GM23338 (cell line): ENCODE results near the gene RRN3. TPM values are rescaled to one million over a fixed set of nuclear protein-coding genes. Genes with fewer than 3 reads are reported as not detected.
A peak's percentile ranks its signal among the peaks of the same experiment; 100 is the strongest.

Source experiments
- ATAC-seq: fragments of 200-7000 bp; cut with Tn5 transposase; 3 replicates; pipeline ENCODE4 v1.9.1; 2020
- DNase-seq: peaks from one replicate; pipeline ENCODE4 v3.0.0-alpha.2; 2015; ENCODE audit warnings: low spot score
- H2AFZ ChIP-seq: fragments of 200-600 bp; sonication (generic); 2 replicates; pipeline ENCODE4 v1.8.0; 2016; ENCODE audit warnings: antibody characterized with exemption, mild to moderate bottlenecking, moderate library complexity
- H3F3A ChIP-seq: fragments of 200-600 bp; sonication (generic); replicated peaks from 2 replicates; pipeline ENCODE4 v1.8.0; 2017; ENCODE audit warnings: antibody characterized with exemption, mixed run types, low read depth
- H3K27ac ChIP-seq: fragments of 200-600 bp; sonication (generic); 2 replicates; pipeline ENCODE4 v1.6.1; 2016; ENCODE audit warnings: low read depth
- H3K27me3 ChIP-seq: fragments of 200-600 bp; sonication (generic); 2 replicates; pipeline ENCODE4 v1.8.0; 2016; ENCODE audit warnings: mild to moderate bottlenecking, mixed run types, moderate library complexity; ENCODE audit not compliant: insufficient read depth
- H3K36me3 ChIP-seq: fragments of 200-600 bp; sonication (generic); 2 replicates; pipeline ENCODE4 v1.8.0; 2016; ENCODE audit warnings: mild to moderate bottlenecking; ENCODE audit not compliant: insufficient read depth
- H3K4me1 ChIP-seq: fragments of 200-600 bp; sonication (generic); 2 replicates; pipeline ENCODE4 v1.8.0; 2016; ENCODE audit warnings: mild to moderate bottlenecking, moderate library complexity; ENCODE audit not compliant: insufficient read depth
- H3K4me2 ChIP-seq: fragments of 200-600 bp; sonication (generic); 2 replicates; pipeline ENCODE4 v1.7.1; 2017; ENCODE audit warnings: mixed run types
- H3K4me3 ChIP-seq: fragments of 200-600 bp; sonication (generic); 2 replicates; pipeline ENCODE4 v1.6.1; 2016; ENCODE audit warnings: mixed run types
- H3K79me2 ChIP-seq: fragments of 200-600 bp; sonication (generic); replicated peaks from 2 replicates; pipeline ENCODE4 v1.8.0; 2017; ENCODE audit warnings: mild to moderate bottlenecking; ENCODE audit not compliant: insufficient read depth
- H3K9me2 ChIP-seq: fragments of 200-600 bp; sonication (generic); 2 replicates; pipeline ENCODE4 v1.8.0; 2017; ENCODE audit not compliant: insufficient read depth
- H4K20me1 ChIP-seq: fragments of 200-600 bp; sonication (generic); replicated peaks from 2 replicates; pipeline ENCODE4 v1.8.0; 2017; ENCODE audit warnings: mild to moderate bottlenecking; ENCODE audit not compliant: insufficient read depth
- H3K27ac Mint-ChIP-seq: 2 replicates; pipeline ENCODE4 v1.8.0; 2020; ENCODE audit warnings: inconsistent platforms, mild to moderate bottlenecking, moderate library complexity, mixed read lengths
- H3K27me3 Mint-ChIP-seq: 3 replicates; pipeline ENCODE4 v1.8.0; 2022; ENCODE audit warnings: low read depth, mild to moderate bottlenecking, moderate library complexity, mixed read lengths, inconsistent platforms; ENCODE audit not compliant: insufficient read depth, poor library complexity
- H3K36me3 Mint-ChIP-seq: 3 replicates; pipeline ENCODE4 v1.8.0; 2021; ENCODE audit warnings: low read depth, mild to moderate bottlenecking, inconsistent platforms, moderate library complexity, mixed read lengths
- H3K4me1 Mint-ChIP-seq: 3 replicates; pipeline ENCODE4 v1.8.0; 2020; ENCODE audit warnings: mild to moderate bottlenecking, inconsistent platforms, mixed read lengths
- H3K4me3 Mint-ChIP-seq: 3 replicates; pipeline ENCODE4 v1.8.0; 2021; ENCODE audit warnings: moderate library complexity, mild to moderate bottlenecking, inconsistent platforms, mixed read lengths
- H3K9me3 Mint-ChIP-seq: 3 replicates; pipeline ENCODE4 v1.8.0; 2020; ENCODE audit warnings: moderate library complexity, mild to moderate bottlenecking, inconsistent platforms, mixed read lengths
- CTCF ChIP-seq, 2 experiments: fragments of 200-600 bp in 1 of 2; sonication (generic) in 1 of 2; conservative IDR thresholded peaks; 2 replicates each; pipeline versions ENCODE4 v1.5.1 to v1.6.1; 2016 to 2017; ENCODE audit warnings: antibody characterized with exemption in 2 of 2, low read depth in 2 of 2, mild to moderate bottlenecking in 2 of 2, moderate library complexity in 1 of 2
- ETS1 ChIP-seq: IDR thresholded peaks from 2 replicates; pipeline ENCODE4 v1.6.1; 2016; ENCODE audit warnings: antibody characterized with exemption
- EZH2 ChIP-seq: fragments of 200-600 bp; sonication (generic); IDR thresholded peaks from one replicate; pipeline ENCODE4 v1.8.0; 2017; ENCODE audit warnings: antibody characterized with exemption, mild to moderate bottlenecking, low read depth; ENCODE audit not compliant: unreplicated experiment
- EZH2phosphoT487 ChIP-seq: fragments of 200-600 bp; sonication (generic); IDR thresholded peaks from one replicate; pipeline ENCODE4 v1.8.1; 2018; ENCODE audit warnings: antibody characterized with exemption; ENCODE audit not compliant: unreplicated experiment
- JUNB ChIP-seq: IDR thresholded peaks from one replicate; pipeline ENCODE4 v1.6.1; 2016; ENCODE audit warnings: antibody characterized with exemption; ENCODE audit not compliant: unreplicated experiment
- NANOG ChIP-seq: IDR thresholded peaks from 2 replicates; pipeline ENCODE4 v1.6.1; 2016; ENCODE audit warnings: antibody characterized with exemption, borderline replicate concordance
- POLR2AphosphoS5 ChIP-seq: IDR thresholded peaks from 2 replicates; pipeline ENCODE4 v1.6.1; 2016; ENCODE audit warnings: antibody characterized with exemption, low read depth
- STAT1 ChIP-seq: IDR thresholded peaks from one replicate; pipeline ENCODE4 v1.6.1; 2016; ENCODE audit warnings: antibody characterized with exemption; ENCODE audit not compliant: unreplicated experiment
- ZNF114 ChIP-seq: fragments of 250-450 bp; sonication (Bioruptor Pico); IDR thresholded peaks from 2 replicates; pipeline ENCODE4 v1.5.0; 2020; ENCODE audit warnings: mild to moderate bottlenecking, moderate library complexity
- polyA plus RNA-seq: library from polyadenylated mRNA; unstranded; fragments of >200 nt; fragmentation: Nextera tagmentation; extraction: Ambion mirVana; gene quantifications from 2 replicates; pipeline ENCODE4 v1.2.1, GENCODE V29; 2016
- total RNA-seq: library from RNA; depleted of rRNA; stranded (reverse); fragments of >200 nt; shearing (Covaris generic); gene quantifications from 2 replicates; pipeline ENCODE4 v1.2.3, GENCODE V29; 2014
- TF ChIP-seq, protein P1 (sequence below): IDR thresholded peaks from one replicate; pipeline ENCODE4 v1.6.1; 2018; ENCODE audit warnings: antibody characterized with exemption; ENCODE audit not compliant: unreplicated experiment

Gene RRN3
- total and polyA plus RNA-seq, 2 experiments from 2014 or later = 15.4 to 41.5 TPM

GRCh38 chr16:15059324-15059723, 34.7 kb downstream of the RRN3 start:
- Mint-ChIP-seq H3K9me3 (no peaks in the 10 kb centered on the region), H3K36me3 (peaks cover 60% of the 10 kb centered on the region), H3K27me3 (peaks cover 9% of the 10 kb centered on the region), H3K4me1 (peaks cover 4% of the 10 kb centered on the region), H3K27ac (no peak overlapping the region), H3K4me3 (no peak overlapping the region)
- Histone ChIP-seq H4K20me1 (peaks cover 7% of the 10 kb centered on the region), H3K27me3 (no peaks in the 10 kb centered on the region), H3K4me3 (no peak overlapping the region), H3F3A (peaks cover 14% of the 10 kb centered on the region), H3K36me3 (peaks cover 31% of the 10 kb centered on the region), H2AFZ (no peak overlapping the region), H3K79me2 (peaks cover 8% of the 10 kb centered on the region; the same call in 1 of the 2 replicates), H3K27ac (no peak overlapping the region), H3K4me1 (no peaks in the 10 kb centered on the region), H3K9me2 (no peaks in the 10 kb centered on the region), H3K4me2 (no peak overlapping the region)
- no peak for TF ChIP-seq NANOG
- no peak for TF ChIP-seq JUNB
- TF ChIP-seq EZH2 = no peak
- TF ChIP-seq ETS1 = no peak
- no peak for TF ChIP-seq CTCF (conservative IDR thresholded peaks at IDR 0.05; ENCODE audit: low read depth in 2 of 2)
- TF ChIP-seq, protein P1, sequence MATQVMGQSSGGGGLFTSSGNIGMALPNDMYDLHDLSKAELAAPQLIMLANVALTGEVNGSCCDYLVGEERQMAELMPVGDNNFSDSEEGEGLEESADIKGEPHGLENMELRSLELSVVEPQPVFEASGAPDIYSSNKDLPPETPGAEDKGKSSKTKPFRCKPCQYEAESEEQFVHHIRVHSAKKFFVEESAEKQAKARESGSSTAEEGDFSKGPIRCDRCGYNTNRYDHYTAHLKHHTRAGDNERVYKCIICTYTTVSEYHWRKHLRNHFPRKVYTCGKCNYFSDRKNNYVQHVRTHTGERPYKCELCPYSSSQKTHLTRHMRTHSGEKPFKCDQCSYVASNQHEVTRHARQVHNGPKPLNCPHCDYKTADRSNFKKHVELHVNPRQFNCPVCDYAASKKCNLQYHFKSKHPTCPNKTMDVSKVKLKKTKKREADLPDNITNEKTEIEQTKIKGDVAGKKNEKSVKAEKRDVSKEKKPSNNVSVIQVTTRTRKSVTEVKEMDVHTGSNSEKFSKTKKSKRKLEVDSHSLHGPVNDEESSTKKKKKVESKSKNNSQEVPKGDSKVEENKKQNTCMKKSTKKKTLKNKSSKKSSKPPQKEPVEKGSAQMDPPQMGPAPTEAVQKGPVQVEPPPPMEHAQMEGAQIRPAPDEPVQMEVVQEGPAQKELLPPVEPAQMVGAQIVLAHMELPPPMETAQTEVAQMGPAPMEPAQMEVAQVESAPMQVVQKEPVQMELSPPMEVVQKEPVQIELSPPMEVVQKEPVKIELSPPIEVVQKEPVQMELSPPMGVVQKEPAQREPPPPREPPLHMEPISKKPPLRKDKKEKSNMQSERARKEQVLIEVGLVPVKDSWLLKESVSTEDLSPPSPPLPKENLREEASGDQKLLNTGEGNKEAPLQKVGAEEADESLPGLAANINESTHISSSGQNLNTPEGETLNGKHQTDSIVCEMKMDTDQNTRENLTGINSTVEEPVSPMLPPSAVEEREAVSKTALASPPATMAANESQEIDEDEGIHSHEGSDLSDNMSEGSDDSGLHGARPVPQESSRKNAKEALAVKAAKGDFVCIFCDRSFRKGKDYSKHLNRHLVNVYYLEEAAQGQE = no peak
- TF ChIP-seq EZH2phosphoT487 = no peak
- ATAC-seq = no peak
- no peak for DNase-seq

- Mint-ChIP-seq H3K4me1 (peaks cover 4% of the 10 kb centered on the region), H3K27me3 (peaks cover 9% of the 10 kb centered on the region), H3K4me3 (no peak overlapping the region), H3K9me3 (no peaks in the 10 kb centered on the region), H3K27ac (no peak overlapping the region), H3K36me3 (peaks cover 46% of the 10 kb centered on the region)
- DNase-seq = no peak
- Histone ChIP-seq H3K4me2 (no peak overlapping the region), H3K27ac (0 out of 2 replicates have a peak overlapping the region, but pooled peaks have one; percentile 76), H3K79me2 (peaks cover 21% of the 10 kb centered on the region; the same call in 1 of the 2 replicates), H4K20me1 (peaks cover 7% of the 10 kb centered on the region), H3K4me3 (no peak overlapping the region), H3F3A (peaks cover 14% of the 10 kb centered on the region), H3K36me3 (peaks cover 29% of the 10 kb centered on the region), H2AFZ (no peak overlapping the region), H3K27me3 (no peaks in the 10 kb centered on the region), H3K9me2 (no peaks in the 10 kb centered on the region), H3K4me1 (no peaks in the 10 kb centered on the region)
- no peak for ATAC-seq
- no peak for TF ChIP-seq STAT1
- no peak for TF ChIP-seq ETS1
- TF ChIP-seq CTCF (conservative IDR thresholded peaks at IDR 0.05; ENCODE audit: low read depth in 2 of 2) = no peak
- no peak for TF ChIP-seq ZNF114 (CRISPR knock-in tag)
- no peak for TF ChIP-seq POLR2AphosphoS5
Observed at GRCh38 chr16:15057681-15058417, 36.2 kb downstream of the RRN3 start.
